Nephron (organoid): ENCODE results near the gene RIMBP2.

ENCODE experiments used
- H3K27ac Mint-ChIP-seq, 3 experiments: 2 replicates each; pipeline ENCODE4 v1.8.0; 2020; ENCODE audit warnings: mixed read lengths in 3 of 3, mild to moderate bottlenecking in 2 of 3, moderate library complexity in 1 of 3
- H3K27me3 Mint-ChIP-seq: 2 replicates; pipeline ENCODE4 v1.8.0; 2021; ENCODE audit warnings: low read depth, mild to moderate bottlenecking, moderate library complexity, mixed read lengths
- H3K36me3 Mint-ChIP-seq: 2 replicates; pipeline ENCODE4 v1.8.0; 2020; ENCODE audit warnings: low read depth, mixed read lengths
- H3K4me1 Mint-ChIP-seq: 2 replicates; pipeline ENCODE4 v1.8.0; 2020; ENCODE audit warnings: mixed read lengths
- H3K4me3 Mint-ChIP-seq, 3 experiments: 2 replicates each; pipeline ENCODE4 v1.8.0; 2020; ENCODE audit warnings: mild to moderate bottlenecking in 3 of 3, mixed read lengths in 3 of 3, moderate library complexity in 2 of 3
- H3K9me3 Mint-ChIP-seq: 2 replicates; pipeline ENCODE4 v1.8.0; 2020; ENCODE audit warnings: mixed read lengths
- TF ChIP-seq, protein P1 (sequence below), 3 experiments: fragments of 200-600 bp; sonication (generic); IDR thresholded peaks; one replicate each; pipeline ENCODE4 v1.5.0; 2021; ENCODE audit warnings: antibody characterized with exemption in 3 of 3; ENCODE audit not compliant: unreplicated experiment in 3 of 3

Gene RIMBP2

GRCh38 chr12:130547480-130548155 lies 168.5 kb downstream of the RIMBP2 start:
- H3K4me3 Mint-ChIP-seq, result no peak overlapping the region
- H3K27me3 Mint-ChIP-seq, result peaks cover 9% of the 10 kb centered on the region
- H3K9me3 Mint-ChIP-seq, result peaks cover 6% of the 10 kb centered on the region
- no peak overlapping the region for H3K27ac Mint-ChIP-seq
- H3K4me1 Mint-ChIP-seq, result no peaks in the 10 kb centered on the region
- no peaks in the 10 kb centered on the region for H3K36me3 Mint-ChIP-seq
- TF ChIP-seq, protein P1, sequence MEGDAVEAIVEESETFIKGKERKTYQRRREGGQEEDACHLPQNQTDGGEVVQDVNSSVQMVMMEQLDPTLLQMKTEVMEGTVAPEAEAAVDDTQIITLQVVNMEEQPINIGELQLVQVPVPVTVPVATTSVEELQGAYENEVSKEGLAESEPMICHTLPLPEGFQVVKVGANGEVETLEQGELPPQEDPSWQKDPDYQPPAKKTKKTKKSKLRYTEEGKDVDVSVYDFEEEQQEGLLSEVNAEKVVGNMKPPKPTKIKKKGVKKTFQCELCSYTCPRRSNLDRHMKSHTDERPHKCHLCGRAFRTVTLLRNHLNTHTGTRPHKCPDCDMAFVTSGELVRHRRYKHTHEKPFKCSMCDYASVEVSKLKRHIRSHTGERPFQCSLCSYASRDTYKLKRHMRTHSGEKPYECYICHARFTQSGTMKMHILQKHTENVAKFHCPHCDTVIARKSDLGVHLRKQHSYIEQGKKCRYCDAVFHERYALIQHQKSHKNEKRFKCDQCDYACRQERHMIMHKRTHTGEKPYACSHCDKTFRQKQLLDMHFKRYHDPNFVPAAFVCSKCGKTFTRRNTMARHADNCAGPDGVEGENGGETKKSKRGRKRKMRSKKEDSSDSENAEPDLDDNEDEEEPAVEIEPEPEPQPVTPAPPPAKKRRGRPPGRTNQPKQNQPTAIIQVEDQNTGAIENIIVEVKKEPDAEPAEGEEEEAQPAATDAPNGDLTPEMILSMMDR (IDR thresholded peaks at IDR 0.05; ENCODE audit: unreplicated experiment in 3 of 3), result no peak

DNA sequence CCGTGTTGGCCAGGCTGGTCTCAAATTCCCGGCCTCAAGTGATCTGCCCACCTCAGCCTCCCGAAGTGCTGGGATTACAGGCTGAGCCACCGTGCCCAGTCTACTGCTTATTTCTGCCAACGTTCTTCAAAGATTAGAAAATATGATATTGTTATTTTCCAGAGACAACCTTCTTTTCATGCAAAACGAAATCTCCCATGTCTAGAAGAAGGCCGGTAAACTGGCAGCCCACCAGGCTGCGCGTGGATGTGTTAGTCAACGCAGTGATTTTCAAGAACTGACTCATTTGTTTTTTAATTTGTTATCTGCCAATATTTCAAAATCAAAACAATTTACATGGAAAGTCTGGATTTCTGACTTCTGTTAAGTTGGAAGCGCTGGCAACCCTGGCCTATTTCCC lies 169.6 kb downstream of the RIMBP2 start:
- TF ChIP-seq, protein P1 (IDR thresholded peaks at IDR 0.05; ENCODE audit: unreplicated experiment in 3 of 3), result no peak
- H3K27ac Mint-ChIP-seq, result no peak overlapping the region
- peaks cover 15% of the 10 kb centered on the region for H3K27me3 Mint-ChIP-seq
- peaks cover 4% of the 10 kb centered on the region for H3K9me3 Mint-ChIP-seq
- no peaks in the 10 kb centered on the region for H3K36me3 Mint-ChIP-seq
- H3K4me1 Mint-ChIP-seq, result no peaks in the 10 kb centered on the region
- H3K4me3 Mint-ChIP-seq, result no peak overlapping the region

GRCh38 chr12:130545475-130545874 lies 170.6 kb downstream of the RIMBP2 start:
- no peak overlapping the region for H3K27ac Mint-ChIP-seq
- peaks cover 12% of the 10 kb centered on the region for H3K9me3 Mint-ChIP-seq
- H3K27me3 Mint-ChIP-seq, result peaks cover 15% of the 10 kb centered on the region
- H3K36me3 Mint-ChIP-seq, result no peaks in the 10 kb centered on the region
- H3K4me1 Mint-ChIP-seq, result no peaks in the 10 kb centered on the region
- TF ChIP-seq, protein P1 (IDR thresholded peaks at IDR 0.05; ENCODE audit: unreplicated experiment in 3 of 3), result no peak
- no peak overlapping the region for H3K4me3 Mint-ChIP-seq

DNA sequence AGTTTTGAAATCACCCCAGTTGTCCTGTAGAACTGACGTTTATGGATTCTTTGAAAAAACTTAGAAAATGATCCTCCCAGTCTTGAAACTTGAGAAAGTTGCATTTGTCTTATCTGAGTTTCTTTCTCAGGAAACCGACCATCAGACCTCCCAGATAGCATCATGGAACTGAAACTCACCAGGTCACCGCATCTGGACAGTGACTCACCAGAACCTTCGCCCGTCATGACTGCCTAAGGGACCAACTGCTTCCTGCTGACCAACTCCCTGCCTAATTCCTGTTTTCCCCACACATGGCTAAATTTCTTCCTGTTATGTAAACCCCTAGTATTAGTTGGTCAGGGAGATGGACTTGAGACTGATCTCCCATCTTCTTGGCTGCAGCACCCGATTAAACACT lies 175.7 kb downstream of the RIMBP2 start:
- Mint-ChIP-seq H3K4me3 (no peak overlapping the region), H3K4me1 (no peaks in the 10 kb centered on the region), H3K36me3 (no peaks in the 10 kb centered on the region), H3K9me3 (peaks cover 9% of the 10 kb centered on the region), H3K27ac (no peak overlapping the region), H3K27me3 (peaks cover 13% of the 10 kb centered on the region)
- TF ChIP-seq, protein P1 (IDR thresholded peaks at IDR 0.05; ENCODE audit: unreplicated experiment in 3 of 3), result no peak

- Mint-ChIP-seq H3K36me3 (no peaks in the 10 kb centered on the region), H3K9me3 (peaks cover 9% of the 10 kb centered on the region), H3K27me3 (peaks cover 13% of the 10 kb centered on the region), H3K4me1 (no peaks in the 10 kb centered on the region), H3K4me3 (no peak overlapping the region), H3K27ac (no peak overlapping the region)
- TF ChIP-seq, protein P1 (IDR thresholded peaks at IDR 0.05; ENCODE audit: unreplicated experiment in 3 of 3), result no peak
These were observed 177.6 kb downstream of the RIMBP2 start for GRCh38 chr12:130538343-130539095.
